ENCODE measurements around the gene TREML2. TPM values are rescaled to one million over a fixed set of nuclear protein-coding genes. Genes with fewer than 3 reads are reported as not detected.

The TREML2 gene
- total RNA-seq, 1 experiment from 2014 or later = not detected

DNA sequence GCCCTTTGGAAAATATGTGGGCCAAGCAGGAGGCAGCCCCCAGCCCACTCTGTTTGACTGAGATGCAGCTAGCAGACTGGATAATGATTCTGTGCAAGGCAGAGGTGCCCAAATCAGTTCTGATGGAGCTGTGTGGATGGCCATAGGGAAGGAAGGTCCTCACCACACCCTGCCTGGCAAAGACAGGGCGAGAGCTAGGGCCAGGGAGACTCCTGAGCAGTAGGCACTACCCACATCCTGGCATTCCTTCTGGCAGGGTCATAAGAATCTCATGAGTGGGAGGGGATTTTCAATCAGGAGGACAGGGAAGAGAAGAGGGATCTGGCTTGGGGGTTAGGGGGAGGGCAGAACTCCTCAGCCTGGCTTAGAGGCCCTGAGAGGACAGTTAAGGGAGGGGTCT, 19.4 kb downstream of the TREML2 start:
- H3K4me1 ChIP-seq (replicated peaks; ENCODE audit: insufficient read depth) = no peaks in the 10 kb centered on the region
- CTCF ChIA-PET = interaction anchor here (1.2 kb wide), 1 partner anchor 853 kb away, joined by 3 read pairs; no protein-coding TSS in a partner anchor
- BruUV-seq (replicated peaks) = no TSS peak
- H3K9me2 ChIP-seq (ENCODE audit: insufficient read depth) = no peaks in the 10 kb centered on the region
- H3K79me2 ChIP-seq (ENCODE audit: low read depth) = no peaks in the 10 kb centered on the region
- no peaks in the 10 kb centered on the region for H3K9me3 ChIP-seq (ENCODE audit: insufficient read depth, low read depth)
- intact Hi-C loops (cut with micrococcal nuclease; ENCODE audit: unreplicated experiment) = no loop called here
- peaks cover 65% of the 10 kb centered on the region for H3K27me3 ChIP-seq (ENCODE audit: insufficient read depth, low read depth)
- TF ChIP-seq, protein P1, sequence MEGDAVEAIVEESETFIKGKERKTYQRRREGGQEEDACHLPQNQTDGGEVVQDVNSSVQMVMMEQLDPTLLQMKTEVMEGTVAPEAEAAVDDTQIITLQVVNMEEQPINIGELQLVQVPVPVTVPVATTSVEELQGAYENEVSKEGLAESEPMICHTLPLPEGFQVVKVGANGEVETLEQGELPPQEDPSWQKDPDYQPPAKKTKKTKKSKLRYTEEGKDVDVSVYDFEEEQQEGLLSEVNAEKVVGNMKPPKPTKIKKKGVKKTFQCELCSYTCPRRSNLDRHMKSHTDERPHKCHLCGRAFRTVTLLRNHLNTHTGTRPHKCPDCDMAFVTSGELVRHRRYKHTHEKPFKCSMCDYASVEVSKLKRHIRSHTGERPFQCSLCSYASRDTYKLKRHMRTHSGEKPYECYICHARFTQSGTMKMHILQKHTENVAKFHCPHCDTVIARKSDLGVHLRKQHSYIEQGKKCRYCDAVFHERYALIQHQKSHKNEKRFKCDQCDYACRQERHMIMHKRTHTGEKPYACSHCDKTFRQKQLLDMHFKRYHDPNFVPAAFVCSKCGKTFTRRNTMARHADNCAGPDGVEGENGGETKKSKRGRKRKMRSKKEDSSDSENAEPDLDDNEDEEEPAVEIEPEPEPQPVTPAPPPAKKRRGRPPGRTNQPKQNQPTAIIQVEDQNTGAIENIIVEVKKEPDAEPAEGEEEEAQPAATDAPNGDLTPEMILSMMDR (conservative IDR thresholded peaks at IDR 0.05) = no peak
- TF ChIP-seq EZH2 (IDR thresholded peaks at IDR 0.05; ENCODE audit: low read depth) = no peak
- no peak overlapping the region for H3K4me3 ChIP-seq
- H3K27ac ChIP-seq = no peak overlapping the region
- POLR2A ChIA-PET (ENCODE audit: unreplicated experiment) = no interaction called here
- no peaks in the 10 kb centered on the region for H3K36me3 ChIP-seq (ENCODE audit: low read depth)
- no peak for DNase-seq
- no peaks in the 10 kb centered on the region for H3F3A ChIP-seq (ENCODE audit: insufficient read depth, low read depth)
- no peak overlapping the region for H3K4me2 ChIP-seq
- no peaks in the 10 kb centered on the region for H4K20me1 ChIP-seq (ENCODE audit: insufficient read depth)
- H2AFZ ChIP-seq = no peak overlapping the region

DNA sequence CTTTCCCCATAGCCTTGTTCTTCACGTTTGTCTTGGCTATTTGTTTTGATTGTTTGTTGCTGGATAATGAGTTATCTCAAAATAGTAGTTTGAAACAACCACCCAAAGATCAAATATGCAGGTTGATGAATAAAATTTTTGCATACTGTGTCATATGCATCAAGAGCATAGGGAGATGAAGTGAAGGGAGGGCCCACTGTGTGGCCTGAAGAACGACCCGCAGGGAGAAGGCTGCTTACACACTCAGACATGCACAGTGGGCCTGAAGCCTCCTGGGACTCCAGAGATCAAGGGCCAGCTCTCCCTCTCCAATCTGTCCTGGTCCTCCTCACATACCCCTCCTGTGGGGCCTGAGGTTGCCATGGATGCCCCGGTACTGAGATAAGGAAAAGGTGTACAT, 21.8 kb downstream of the TREML2 start:
- no peak overlapping the region for H3K4me2 ChIP-seq
- ChIA-PET POLR2A (ENCODE audit: unreplicated experiment) (interaction anchor here (0.5 kb wide), 1 partner anchor 1538 kb away, joined by 4 read pairs; no protein-coding TSS in a partner anchor), CTCF (no interaction called here)
- H3F3A ChIP-seq (ENCODE audit: insufficient read depth, low read depth) = no peaks in the 10 kb centered on the region
- no peak overlapping the region for H3K27ac ChIP-seq
- H2AFZ ChIP-seq = no peak overlapping the region
- no peaks in the 10 kb centered on the region for H3K4me1 ChIP-seq (replicated peaks; ENCODE audit: insufficient read depth)
- intact Hi-C loops (cut with micrococcal nuclease; ENCODE audit: unreplicated experiment) = no loop called here
- H3K4me3 ChIP-seq = no peak overlapping the region
- H3K36me3 ChIP-seq (ENCODE audit: low read depth) = no peaks in the 10 kb centered on the region
- no TSS peak for BruUV-seq (replicated peaks)
- H4K20me1 ChIP-seq (ENCODE audit: insufficient read depth) = no peaks in the 10 kb centered on the region
- no peak for DNase-seq
- no peaks in the 10 kb centered on the region for H3K79me2 ChIP-seq (ENCODE audit: low read depth)
- no peaks in the 10 kb centered on the region for H3K9me2 ChIP-seq (ENCODE audit: insufficient read depth)
- no peaks in the 10 kb centered on the region for H3K9me3 ChIP-seq (ENCODE audit: insufficient read depth, low read depth)
- peaks cover 63% of the 10 kb centered on the region for H3K27me3 ChIP-seq (ENCODE audit: insufficient read depth, low read depth)
- no peak for TF ChIP-seq EZH2 (IDR thresholded peaks at IDR 0.05; ENCODE audit: low read depth)
- TF ChIP-seq, protein P1 (conservative IDR thresholded peaks at IDR 0.05) = no peak

- Histone ChIP-seq H3K4me1 (replicated peaks; ENCODE audit: insufficient read depth) (no peaks in the 10 kb centered on the region), H4K20me1 (ENCODE audit: insufficient read depth) (no peaks in the 10 kb centered on the region), H3K27me3 (ENCODE audit: insufficient read depth, low read depth) (peaks cover 49% of the 10 kb centered on the region), H3K36me3 (ENCODE audit: low read depth) (no peaks in the 10 kb centered on the region), H3K79me2 (ENCODE audit: low read depth) (no peaks in the 10 kb centered on the region), H3K9me3 (ENCODE audit: insufficient read depth, low read depth) (no peaks in the 10 kb centered on the region), H3K9me2 (ENCODE audit: insufficient read depth) (no peaks in the 10 kb centered on the region), H2AFZ (no peak overlapping the region), H3K27ac (no peak overlapping the region), H3K4me3 (no peak overlapping the region), H3F3A (ENCODE audit: insufficient read depth, low read depth) (no peaks in the 10 kb centered on the region), H3K4me2 (no peak overlapping the region)
- intact Hi-C loops (cut with micrococcal nuclease; ENCODE audit: unreplicated experiment) = no loop called here
- no peak for DNase-seq
- BruUV-seq (replicated peaks) = no TSS peak
- ChIA-PET POLR2A (ENCODE audit: unreplicated experiment) (no interaction called here), CTCF (no interaction called here)
- TF ChIP-seq, protein P1 (conservative IDR thresholded peaks at IDR 0.05) = no peak
- TF ChIP-seq EZH2 (IDR thresholded peaks at IDR 0.05; ENCODE audit: low read depth) = no peak
Observed at GRCh38 chr6:41177695-41178094, 23.3 kb downstream of the TREML2 start.
